GM18858 (cell line): ENCODE data around the gene NCAPG2.
"Not testable (repeated sequence)": the region's sequence is repeated elsewhere in the genome, so short reads cannot be mapped to it uniquely, and the experiment has no call there.

Experiments used
- ATAC-seq: cut with Tn5 transposase; IDR thresholded peaks from one replicate; pipeline ENCODE4 v1.9.1; 2021; ENCODE audit not compliant: unreplicated experiment

Gene NCAPG2

DNA sequence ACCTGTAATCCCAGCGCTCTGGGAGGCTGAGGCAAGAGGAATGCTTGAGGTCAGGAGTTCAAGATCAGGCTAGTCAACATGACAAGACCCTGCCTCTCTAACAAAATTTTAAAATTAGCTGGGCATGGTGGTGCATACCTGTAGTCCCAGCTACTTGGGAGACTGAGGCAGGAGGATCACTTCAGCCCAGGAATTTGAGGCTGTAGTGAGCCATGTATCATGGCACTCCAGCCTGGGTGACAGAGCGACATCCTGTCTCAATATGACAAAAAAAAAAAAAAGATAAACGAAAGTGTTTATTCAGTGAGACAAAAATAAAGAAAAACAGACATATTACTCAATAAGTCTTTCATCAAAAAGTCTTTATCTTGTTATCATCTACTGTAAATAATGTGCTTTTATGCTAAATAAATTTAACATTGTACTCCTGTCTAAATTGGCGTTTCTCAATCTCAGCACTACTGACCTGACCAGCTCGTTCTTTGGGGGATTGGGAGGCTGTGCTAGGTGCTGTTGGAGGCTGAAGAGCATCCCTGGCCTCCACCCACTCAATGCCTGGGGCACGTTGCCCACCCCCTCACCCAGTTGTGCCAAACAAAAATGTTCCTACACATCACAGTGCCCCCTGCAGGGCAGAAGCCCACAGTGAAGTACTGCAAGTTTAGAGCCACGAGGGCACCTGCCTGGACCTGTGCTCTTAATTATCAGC, 57.7 kb downstream of the NCAPG2 start:
- ATAC-seq, result no peak

DNA sequence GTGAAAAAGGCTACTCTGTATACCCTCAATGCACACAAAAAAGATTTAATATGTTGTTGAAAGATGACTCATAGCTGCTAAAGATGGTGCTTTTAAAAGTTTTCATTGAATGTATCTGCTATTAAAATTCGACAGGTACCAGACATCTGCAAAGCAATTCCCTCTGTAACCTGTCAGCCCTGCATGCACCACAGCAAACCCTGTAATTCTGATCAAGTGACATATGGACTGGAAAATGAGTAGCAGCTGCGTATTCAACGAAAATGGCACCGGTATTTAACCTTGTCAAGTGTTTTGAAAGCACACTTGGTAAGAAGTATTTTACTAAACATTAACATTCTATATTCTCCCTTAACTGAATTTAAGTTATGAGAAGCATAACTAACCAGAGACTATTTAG, 58.8 kb downstream of the NCAPG2 start:
- ATAC-seq, result no peak

- no peak for ATAC-seq
These were observed 62.5 kb downstream of the NCAPG2 start for GRCh38 chr7:158642149-158642548.

GRCh38 chr7:158638001-158638400, 66.6 kb downstream of the NCAPG2 start:
- ATAC-seq, result no peak

DNA sequence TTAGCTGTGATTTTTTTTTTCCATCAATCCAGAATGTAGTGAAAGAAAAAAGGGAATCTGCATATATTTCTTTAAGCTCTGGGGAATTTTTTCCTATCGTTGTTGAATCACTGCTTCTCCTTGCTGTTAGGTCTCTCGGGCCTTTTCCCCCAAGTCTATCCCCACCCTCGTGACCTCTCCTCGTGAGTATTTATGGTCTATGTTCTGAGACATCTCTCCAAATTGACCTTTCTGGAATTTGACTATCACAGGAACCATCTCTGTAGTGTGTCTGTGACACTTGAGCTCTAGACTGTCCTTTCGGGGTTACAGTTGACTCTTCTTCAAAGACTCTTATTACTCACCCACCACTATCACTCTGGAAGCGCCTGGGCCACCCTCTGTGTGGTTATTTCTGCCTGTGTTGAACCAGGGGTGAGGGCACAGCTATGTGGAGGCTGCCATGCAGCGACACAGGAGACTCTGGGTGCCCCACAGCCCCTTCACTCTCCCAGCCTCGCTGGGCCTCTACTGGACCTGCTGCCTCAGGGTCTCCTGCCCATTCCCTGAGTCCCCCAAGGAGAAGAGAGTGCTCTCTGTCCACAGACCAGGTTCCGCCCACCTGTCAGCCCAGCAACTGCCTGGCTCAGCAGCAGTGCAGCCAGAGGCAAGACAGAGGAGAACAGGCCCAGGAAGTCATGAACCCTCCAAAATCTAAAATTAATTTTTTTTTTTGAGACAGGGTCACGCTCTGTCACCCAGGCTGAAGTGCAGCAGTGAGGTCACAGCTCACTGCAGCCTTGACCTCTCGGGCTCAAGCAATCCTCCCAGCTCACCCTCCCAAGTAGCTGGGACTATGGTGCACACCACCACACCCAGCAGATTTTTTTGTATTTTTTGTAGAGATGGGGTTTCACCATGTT, 71.3 kb downstream of the NCAPG2 start:
- ATAC-seq, result peak; percentile 67

DNA sequence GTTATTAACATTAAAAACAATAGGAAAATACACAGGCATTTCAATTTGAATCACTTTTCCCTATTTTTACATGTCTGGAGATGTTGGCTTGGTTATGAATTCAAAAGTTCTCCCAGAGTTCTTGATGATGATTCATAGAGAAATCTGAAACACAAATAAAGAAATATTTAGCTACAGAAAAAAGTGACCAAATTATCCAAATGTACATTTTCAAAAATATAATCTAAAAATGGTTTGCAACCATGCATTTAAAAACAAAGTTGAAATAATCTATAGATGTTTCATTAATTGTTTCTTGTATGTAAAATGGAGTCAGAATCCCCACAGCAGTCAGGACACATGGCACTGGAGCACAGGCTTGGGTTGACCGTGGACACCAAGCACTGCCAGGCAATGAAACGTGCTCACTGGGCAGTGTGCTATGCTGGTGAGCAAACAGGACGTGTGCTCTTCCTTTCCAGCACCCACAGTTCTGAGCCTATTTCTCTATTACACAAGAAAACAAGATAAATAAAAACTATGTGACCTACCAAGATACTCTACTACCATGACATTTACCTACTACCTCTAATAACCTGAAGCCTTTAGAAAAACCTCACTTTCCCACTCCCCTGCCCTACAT, 72.9 kb downstream of the NCAPG2 start:
- ATAC-seq, result no peak

GRCh38 chr7:158626289-158626688, 78.3 kb downstream of the NCAPG2 start:
- ATAC-seq, result not testable (repeated sequence)

GRCh38 chr7:158623241-158623640, 81.4 kb downstream of the NCAPG2 start:
- ATAC-seq, result no peak

- ATAC-seq, result no peak
These were observed 83.7 kb downstream of the NCAPG2 start for GRCh38 chr7:158620839-158621441.

DNA sequence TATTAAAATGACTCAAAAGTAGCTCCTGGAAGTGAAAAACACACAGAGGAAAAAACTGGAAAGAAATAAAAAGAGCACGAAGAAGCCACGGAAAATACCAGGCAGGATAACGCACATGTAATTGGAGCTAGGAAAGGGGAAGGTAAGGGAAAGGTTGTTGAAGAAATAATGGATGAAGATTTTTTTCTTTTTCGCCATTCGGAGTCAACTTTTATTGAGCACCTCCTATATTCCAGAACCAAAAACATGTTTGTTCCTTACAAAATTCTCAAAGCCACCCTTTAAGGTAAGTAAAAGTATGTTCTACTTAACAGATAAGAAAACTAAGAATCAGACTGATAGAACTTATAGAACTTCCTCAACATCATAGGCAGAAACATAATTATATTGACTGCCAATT, 84.2 kb downstream of the NCAPG2 start:
- no peak for ATAC-seq

GRCh38 chr7:158618745-158619140, 85.9 kb downstream of the NCAPG2 start:
- ATAC-seq, result no peak

DNA sequence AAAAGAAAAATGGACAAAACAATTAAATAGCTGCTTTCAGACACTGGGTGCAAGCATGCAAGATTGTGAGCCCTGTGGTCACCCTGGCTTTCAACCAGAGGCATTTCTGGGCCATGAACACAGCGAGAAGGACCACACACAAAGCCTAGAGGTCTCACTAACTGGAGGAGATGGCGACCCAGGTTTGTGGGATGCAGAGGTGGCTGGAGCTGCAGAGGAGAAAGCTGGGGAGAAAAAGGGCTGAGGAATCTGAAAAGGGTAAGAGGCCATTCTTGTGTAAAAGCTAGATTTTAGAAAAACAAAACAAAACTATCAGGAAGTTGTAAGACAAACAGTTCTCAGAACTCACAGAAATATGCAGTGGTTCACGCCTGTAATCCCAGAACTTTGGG, 86.9 kb downstream of the NCAPG2 start:
- no peak for ATAC-seq

DNA sequence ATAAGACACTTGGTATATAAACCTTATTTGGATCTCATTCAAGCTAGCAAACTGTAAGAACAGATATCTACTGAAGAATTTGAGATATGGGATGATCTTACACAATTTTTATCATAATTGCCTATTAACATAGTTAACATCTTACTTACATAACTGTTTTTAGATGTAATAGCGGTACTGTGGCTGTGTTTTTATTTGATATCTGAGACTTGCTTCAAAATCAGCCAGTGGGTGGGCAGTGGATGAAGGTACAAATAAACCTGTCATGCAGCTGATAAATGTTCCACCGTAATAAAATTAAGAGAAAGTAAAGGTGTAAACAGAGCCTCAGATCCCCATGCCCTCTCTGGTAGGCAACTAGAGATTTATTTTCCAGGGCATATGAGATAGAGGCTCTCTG, 88.6 kb downstream of the NCAPG2 start:
- ATAC-seq, result no peak

DNA sequence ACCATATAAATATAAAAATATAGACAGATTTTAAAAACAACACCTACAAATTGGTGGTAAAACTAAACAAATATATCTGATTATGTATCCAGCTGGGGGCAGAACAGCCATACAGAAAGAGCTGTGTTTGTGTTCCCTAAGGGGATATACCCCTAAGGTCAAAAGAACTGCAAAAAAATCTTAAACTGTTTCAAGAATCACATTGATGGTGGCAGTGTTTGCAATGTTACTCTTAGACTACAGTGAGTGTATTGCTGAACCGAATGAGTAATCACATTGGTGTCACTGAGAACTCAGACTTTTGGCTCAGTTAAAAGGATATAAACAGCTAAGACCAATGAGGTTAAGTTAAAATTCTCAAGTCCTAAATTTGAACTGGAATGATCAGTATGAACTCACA, 89.9 kb downstream of the NCAPG2 start:
- ATAC-seq, result no peak

DNA sequence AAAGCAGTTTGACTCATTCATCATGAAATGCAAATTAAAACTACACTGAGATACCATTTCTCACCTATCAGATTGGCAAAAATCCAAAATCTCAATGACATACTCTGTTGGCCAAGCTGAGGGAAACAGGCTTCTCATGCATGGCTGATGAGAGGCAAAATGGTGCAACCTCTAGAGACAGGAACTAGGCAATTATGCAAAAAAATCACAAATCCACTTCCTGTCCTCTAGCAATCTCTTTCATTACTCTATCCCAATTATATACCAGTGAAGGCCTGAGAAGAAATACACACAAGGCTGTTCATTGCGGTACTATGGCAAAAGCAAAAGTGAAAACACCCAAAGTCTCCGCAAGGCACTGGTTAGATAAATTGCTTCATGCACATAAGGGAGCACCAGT, 91.1 kb downstream of the NCAPG2 start:
- peak; percentile 95 for ATAC-seq

GRCh38 chr7:158612546-158612945, 92.1 kb downstream of the NCAPG2 start:
- no peak for ATAC-seq

GRCh38 chr7:158611541-158611940, 93.1 kb downstream of the NCAPG2 start:
- no peak for ATAC-seq

DNA sequence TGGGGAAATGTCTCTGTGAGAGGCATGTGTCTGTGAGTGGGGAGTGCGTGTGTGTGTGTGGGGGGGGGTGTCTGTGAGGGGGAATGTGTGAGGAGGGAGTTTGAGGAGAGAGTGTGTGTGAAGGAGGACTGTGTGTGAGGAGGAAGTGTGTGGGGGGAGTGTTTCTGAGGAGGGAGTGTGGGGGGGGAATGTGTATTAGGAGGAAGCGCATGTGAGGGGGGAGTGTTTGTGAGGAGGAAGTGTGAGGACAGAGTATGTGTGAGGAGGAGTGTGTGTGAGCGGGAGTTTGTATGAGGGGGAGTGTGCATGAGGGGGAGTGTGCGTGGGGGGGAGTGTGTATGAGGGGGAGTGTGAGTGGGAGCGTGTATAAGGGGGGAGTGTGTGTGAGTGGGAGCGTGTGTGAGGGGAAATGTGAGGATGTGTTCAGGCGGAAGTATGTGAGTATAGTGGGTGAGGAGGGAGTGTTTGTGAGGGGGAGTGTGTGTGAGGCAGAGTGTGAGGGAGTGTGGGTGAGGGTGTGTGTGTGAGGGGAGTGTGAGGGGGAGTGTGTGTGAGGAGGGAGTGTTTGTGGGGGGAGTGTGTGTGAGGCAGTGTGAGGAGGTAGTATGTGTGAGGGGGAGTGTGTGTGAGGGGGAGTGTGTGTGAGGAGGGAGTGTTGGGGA, 95.2 kb downstream of the NCAPG2 start:
- no peak for ATAC-seq

DNA sequence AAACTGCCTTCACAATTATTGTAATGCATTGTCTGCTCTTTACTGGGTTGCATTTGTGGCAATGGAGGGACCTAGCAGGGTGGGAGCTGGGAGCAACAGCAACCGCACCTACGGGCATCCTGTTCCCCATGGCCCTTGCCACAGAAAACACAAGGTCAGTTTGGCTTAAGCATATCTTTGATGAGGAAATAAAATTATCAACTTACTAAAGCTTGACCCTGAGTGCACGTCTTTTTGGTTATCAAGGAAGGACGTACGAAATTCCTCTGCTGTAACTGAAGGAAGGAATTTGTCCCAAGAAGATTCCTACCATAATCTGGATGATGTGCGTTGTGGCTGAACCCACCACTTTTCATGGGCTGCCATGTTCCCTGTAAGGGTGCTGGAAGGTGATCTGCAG, 97.0 kb downstream of the NCAPG2 start:
- ATAC-seq, result no peak

DNA sequence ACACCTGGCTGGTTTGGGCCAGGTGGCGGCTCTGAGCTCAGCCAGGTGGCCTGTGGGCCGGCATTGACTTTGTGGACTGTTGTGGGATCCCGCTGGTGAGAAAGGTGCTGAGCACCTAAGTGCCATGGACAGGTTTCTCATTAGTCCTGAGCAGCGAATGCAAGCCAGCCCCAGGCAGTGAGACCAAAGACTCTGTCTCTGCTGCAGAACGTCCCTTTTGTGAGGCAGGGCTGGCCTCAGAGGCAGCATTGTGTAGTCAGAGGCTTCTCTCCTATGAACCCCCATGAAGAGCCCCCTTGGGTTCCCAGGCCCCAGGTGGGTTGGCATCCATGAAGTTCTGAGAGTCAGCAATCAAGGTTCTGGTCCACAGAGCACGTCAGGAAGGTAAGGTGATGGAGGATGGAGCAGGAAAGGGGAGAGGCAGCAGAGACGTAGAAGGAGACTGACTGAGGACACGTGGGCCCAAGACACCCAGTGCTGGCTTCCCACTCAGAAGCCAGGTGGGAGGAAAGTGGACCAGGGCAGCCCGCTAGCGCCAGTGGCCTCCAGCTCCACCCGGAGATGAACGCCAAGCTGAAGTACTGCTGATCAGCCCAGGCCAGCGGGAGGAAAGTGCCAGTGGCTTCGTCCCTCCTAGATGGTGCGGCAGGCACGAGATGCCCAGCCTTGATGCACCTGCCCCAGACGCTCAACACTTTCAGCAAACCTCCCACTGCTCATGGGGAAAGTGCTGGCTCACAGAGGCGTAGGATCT, 97.8 kb downstream of the NCAPG2 start:
- no peak for ATAC-seq
